ENCODE measurements around the gene HBP1. TPM values are rescaled to one million over a fixed set of nuclear protein-coding genes. Genes with fewer than 3 reads are reported as not detected.

HBP1 gene
- total and polyA plus RNA-seq, 2 of the 13 experiments (the other 11 are each of a cell fraction or from before 2014, with no cell fraction given), result 22.9 to 44.1 TPM

GRCh38 chr7:107171496-107171895 lies 2.7 kb downstream of the HBP1 start:
- H3K27me3 ChIP-seq (ENCODE audit: control insufficient read depth in 1 of 2, insufficient read depth in 2 of 2, low read length in 2 of 2), result no peaks in the 10 kb centered on the region
- peaks cover 64% of the 10 kb centered on the region for H4K20me1 ChIP-seq (ENCODE audit: insufficient read depth, low read length)
- H3K9me3 ChIP-seq (ENCODE audit: low read length), result no peaks in the 10 kb centered on the region
- peaks cover 7% of the 10 kb centered on the region for H3K4me1 ChIP-seq (ENCODE audit: insufficient read depth, low read length)
- FAIRE-seq (no peak), ATAC-seq (no peak), DNase-seq (ENCODE audit: low spot score) (no peak)
- ChIA-PET CTCF (ENCODE audit: low intra/inter-chr PET ratio, low total read pairs) (no interaction called here), POLR2A (no interaction called here)
- 0 out of 5 replicates have a peak, but pooled peaks cover 0 to 7% of the 10 kb centered on the region in 2 experiments for H3K36me3 ChIP-seq (replicated peaks in 1 of 2; ENCODE audit: control insufficient read depth in 1 of 2, insufficient read depth in 2 of 2, low read length in 2 of 2)
- no peak overlapping the region for H3K9ac ChIP-seq (ENCODE audit: insufficient read depth, low read depth, low read length)
- H2AFZ ChIP-seq (ENCODE audit: low read length), result no peak overlapping the region
- no peak overlapping the region for H3K4me3 ChIP-seq (replicated peaks in 1 of 3; ENCODE audit: insufficient read depth in 1 of 3, low read depth in 2 of 3, low read length in 3 of 3)
- intact Hi-C loops (cut with micrococcal nuclease; ENCODE audit: unreplicated experiment) (no loop called here), in situ Hi-C loops (cut with HindIII; ENCODE audit: extremely low pct_ligation_motif_present, low pct_unique_long_range_greater_than_20kb) (no loop called here)
- TF ChIP-seq ZNF101 (CRISPR knock-in tag; IDR thresholded peaks at IDR 0.05; ENCODE audit: borderline replicate concordance, low read depth) (no peak), ZKSCAN8 (CRISPR knock-in tag; IDR thresholded peaks at IDR 0.05; ENCODE audit: borderline replicate concordance) (no peak), GABPA (IDR thresholded peaks at IDR 0.05; ENCODE audit: low read depth, low read length) (no peak), GABPA (CRISPR knock-in tag; IDR thresholded peaks at IDR 0.05; ENCODE audit: low read depth) (no peak), SMAD9 (CRISPR knock-in tag; IDR thresholded peaks at IDR 0.05) (no peak), FOXO4 (CRISPR knock-in tag; conservative IDR thresholded peaks at IDR 0.05) (no peak), ZNF251 (CRISPR knock-in tag; IDR thresholded peaks at IDR 0.05) (no peak), THAP8 (CRISPR knock-in tag; IDR thresholded peaks at IDR 0.05; ENCODE audit: borderline replicate concordance) (no peak), ZNF570 (CRISPR knock-in tag; IDR thresholded peaks at IDR 0.05; ENCODE audit: borderline replicate concordance) (no peak), FOXA1 (IDR thresholded peaks at IDR 0.05) (no peak), FOXA1 (CRISPR knock-in tag; IDR thresholded peaks at IDR 0.05) (no peak), RFX1 (IDR thresholded peaks at IDR 0.05) (no peak), ZNF335 (CRISPR knock-in tag; IDR thresholded peaks at IDR 0.05) (no peak), ZNF850 (CRISPR knock-in tag; conservative IDR thresholded peaks at IDR 0.05) (no peak), STAT5B (CRISPR knock-in tag; IDR thresholded peaks at IDR 0.05) (no peak), MAFG (CRISPR knock-in tag; IDR thresholded peaks at IDR 0.05) (no peak), ZNF781 (CRISPR knock-in tag; IDR thresholded peaks at IDR 0.05; ENCODE audit: borderline replicate concordance, not compliant biosample characterization) (no peak), TMF1 (CRISPR knock-in tag; IDR thresholded peaks at IDR 0.05; ENCODE audit: low read depth) (no peak), BHLHE40 (IDR thresholded peaks at IDR 0.05; ENCODE audit: low read length) (no peak), REPIN1 (CRISPR knock-in tag; IDR thresholded peaks at IDR 0.05; ENCODE audit: borderline replicate concordance, low read depth) (no peak), ZFAT (CRISPR knock-in tag; conservative IDR thresholded peaks at IDR 0.05) (no peak), ZBTB44 (CRISPR knock-in tag; IDR thresholded peaks at IDR 0.05) (no peak)
- H3K79me2 ChIP-seq (ENCODE audit: insufficient read depth, low read length), result peaks cover 61% of the 10 kb centered on the region
- 98% methylated on average over 12 of the region's 12 CpGs for WGBS (ENCODE audit: low lambda C conversion rate)
- H3K27ac ChIP-seq (ENCODE audit: extremely low read length, insufficient read depth, low read length), result no peak overlapping the region
- BruUV-seq (replicated peaks), result no TSS peak
- H3K4me2 ChIP-seq (ENCODE audit: low read depth, low read length), result no peak overlapping the region

All from HepG2 (cell line).